AG09309 (cell line): ENCODE data around the gene OR5AC2.

Source experiments
- DNase-seq: peaks from one replicate; pipeline ENCODE4 v3.0.0-alpha.2; 2010; ENCODE audit warnings: low read depth
- H3K4me3 ChIP-seq: 2 replicates; pipeline ENCODE4 v1.5.1; 2011; ENCODE audit warnings: mild to moderate bottlenecking, low read depth, low read length, moderate library complexity; ENCODE audit not compliant: control insufficient read depth
- TF ChIP-seq, protein P1 (sequence below): IDR thresholded peaks from 2 replicates; pipeline ENCODE4 v1.5.1; 2011; ENCODE audit warnings: mild to moderate bottlenecking, low read depth, low read length, inconsistent platforms; ENCODE audit not compliant: insufficient read depth, control insufficient read depth; ENCODE audit errors: missing control alignments

OR5AC2 gene

DNA sequence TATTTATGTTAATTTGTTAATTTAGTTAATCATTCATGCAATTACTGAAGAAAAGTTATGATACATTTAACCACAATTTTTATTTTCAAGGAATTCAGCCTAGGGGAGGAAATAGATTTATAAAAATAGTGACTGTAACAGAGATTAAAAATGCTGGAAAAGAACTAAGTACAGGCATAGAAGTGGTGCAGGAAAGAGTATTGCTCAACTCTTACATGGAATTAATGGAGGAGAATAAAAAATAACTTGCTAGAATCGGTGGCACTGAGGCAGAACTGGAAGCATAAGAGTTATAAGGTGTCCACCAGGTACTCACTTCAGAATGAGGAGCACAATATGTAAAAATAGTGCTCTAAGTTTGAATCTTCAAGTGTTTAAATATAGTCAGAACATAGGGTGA lies 13.5 kb upstream of the OR5AC2 start:
- no peak for DNase-seq
- TF ChIP-seq, protein P1, sequence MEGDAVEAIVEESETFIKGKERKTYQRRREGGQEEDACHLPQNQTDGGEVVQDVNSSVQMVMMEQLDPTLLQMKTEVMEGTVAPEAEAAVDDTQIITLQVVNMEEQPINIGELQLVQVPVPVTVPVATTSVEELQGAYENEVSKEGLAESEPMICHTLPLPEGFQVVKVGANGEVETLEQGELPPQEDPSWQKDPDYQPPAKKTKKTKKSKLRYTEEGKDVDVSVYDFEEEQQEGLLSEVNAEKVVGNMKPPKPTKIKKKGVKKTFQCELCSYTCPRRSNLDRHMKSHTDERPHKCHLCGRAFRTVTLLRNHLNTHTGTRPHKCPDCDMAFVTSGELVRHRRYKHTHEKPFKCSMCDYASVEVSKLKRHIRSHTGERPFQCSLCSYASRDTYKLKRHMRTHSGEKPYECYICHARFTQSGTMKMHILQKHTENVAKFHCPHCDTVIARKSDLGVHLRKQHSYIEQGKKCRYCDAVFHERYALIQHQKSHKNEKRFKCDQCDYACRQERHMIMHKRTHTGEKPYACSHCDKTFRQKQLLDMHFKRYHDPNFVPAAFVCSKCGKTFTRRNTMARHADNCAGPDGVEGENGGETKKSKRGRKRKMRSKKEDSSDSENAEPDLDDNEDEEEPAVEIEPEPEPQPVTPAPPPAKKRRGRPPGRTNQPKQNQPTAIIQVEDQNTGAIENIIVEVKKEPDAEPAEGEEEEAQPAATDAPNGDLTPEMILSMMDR: no peak

DNA sequence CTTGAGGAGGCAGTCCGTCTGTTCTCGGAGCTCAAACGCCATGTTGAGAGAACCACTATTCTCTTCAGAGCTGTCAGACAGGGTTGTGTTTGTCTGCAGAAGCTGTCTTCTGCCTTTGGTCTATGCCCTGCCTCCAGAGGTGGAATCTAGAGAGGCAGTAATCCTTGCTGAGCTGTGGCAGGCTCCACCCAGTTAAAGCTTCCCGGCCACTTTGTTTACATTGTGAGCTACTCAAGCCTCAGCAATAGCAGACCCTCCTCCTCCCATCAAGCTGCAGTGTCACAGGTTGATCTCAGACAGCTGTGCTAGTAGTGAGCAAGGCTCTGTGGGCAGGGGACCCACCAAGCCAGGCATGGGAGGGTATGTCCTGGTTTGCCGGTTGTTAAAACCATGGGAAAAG lies 8.9 kb downstream of the OR5AC2 start:
- H3K4me3 ChIP-seq: no peak overlapping the region
- DNase-seq: no peak
- TF ChIP-seq, protein P1: no peak

More for the DNA sequence above, 13.5 kb upstream of the OR5AC2 start:
- no peak overlapping the region for H3K4me3 ChIP-seq

DNA sequence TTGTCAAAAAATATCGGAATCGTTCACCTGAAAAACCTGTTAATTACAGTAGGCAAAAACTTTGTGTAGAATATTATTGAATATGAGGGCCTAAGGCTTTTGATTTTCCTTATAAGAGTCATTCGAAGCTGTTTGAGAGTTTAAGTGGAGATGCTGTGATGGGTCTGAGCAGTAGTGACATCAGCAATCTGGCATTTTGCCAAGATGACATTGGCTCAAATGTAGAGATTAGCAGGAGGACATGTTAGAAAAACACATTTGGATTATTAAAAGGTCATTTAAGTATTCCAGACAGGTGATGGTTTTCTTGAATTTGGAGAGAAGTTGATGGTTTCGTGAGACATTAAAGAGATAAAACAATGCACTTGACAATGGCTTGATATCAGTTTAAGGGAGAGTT lies 12.9 kb downstream of the OR5AC2 start:
- TF ChIP-seq, protein P1: no peak
- no peak overlapping the region for H3K4me3 ChIP-seq
- no peak for DNase-seq

DNA sequence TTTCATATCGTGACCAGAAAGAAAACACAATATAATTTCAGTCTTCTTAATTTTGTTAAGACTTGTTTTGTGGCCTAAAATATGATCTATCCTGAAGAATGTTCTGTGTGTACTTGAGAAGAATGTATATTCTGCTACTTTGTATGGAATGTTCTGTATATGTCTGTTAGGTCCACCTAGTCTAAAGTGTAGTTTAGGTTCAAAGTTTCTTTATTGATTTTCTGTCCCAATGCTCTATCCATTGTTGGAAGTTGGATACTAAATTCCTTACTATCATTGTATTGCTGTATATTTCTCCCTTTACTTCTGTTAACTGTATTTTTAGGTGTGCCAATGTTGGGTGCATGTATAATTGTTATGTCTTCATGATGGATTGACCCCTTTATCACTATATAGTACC lies 21.2 kb downstream of the OR5AC2 start:
- DNase-seq: no peak
- TF ChIP-seq, protein P1: no peak

DNA sequence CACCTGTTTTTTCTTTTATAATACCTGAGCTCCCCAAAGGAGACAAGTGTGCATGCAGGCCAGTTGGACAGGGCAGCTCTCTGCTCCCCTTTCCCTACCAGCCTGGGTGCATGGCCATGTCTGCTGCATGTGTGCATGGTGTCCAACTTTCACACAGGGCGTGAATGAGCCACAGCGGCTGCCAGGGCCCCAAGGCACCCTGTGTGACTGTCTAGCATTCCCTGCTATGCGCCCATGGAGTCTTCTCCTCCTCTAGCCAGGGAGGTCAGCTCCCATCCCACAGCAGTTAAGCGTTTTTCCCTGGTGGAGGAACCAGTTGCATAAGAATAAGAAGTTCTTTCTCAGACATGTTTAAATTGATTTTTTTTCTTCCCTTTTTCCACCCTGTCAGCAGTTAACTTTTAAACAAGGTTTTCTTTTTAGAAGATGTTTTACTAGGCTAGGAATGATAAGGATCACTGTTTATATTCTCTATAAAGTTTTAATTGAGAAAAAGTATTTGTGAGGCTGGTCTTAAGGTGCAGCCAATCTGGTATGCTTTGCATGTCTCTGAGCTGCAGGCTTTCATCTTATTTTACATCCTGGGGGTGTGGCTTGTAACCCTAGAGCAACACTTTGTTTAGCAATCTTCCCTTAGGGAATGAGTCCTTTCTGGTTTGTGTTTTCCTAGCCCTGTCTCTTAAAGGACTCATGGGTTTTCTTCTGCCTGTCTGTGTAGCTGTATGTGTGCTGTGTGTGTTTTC lies 23.0 kb downstream of the OR5AC2 start:
- no peak for DNase-seq
- TF ChIP-seq, protein P1: no peak

More for the DNA sequence above, 21.2 kb downstream of the OR5AC2 start:
- no peak overlapping the region for H3K4me3 ChIP-seq

DNA sequence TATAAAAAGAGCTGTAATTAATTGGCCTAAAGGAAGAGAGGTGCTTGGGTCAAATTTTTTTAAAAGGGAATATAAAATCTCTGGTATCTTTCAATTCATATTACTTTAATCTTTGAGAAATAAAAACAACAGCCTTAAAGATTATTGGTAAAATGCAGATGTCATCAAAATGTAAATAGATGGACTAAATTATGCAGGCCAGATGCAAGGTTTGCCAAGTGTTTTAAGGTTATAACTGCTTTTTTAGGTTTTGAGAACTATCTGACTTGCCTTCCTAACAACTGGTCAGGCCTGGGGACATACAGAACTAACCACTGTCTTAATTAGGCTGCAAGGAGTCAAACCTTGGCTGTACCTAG lies 23.6 kb downstream of the OR5AC2 start:
- no peak for DNase-seq
- H3K4me3 ChIP-seq: no peak overlapping the region
- TF ChIP-seq, protein P1: no peak

More for the DNA sequence above, 23.0 kb downstream of the OR5AC2 start:
- no peak overlapping the region for H3K4me3 ChIP-seq
